HG03521 (cell line): ENCODE data around the gene INAFM1.
"Not testable (repeated sequence)": the region's sequence is repeated elsewhere in the genome, so short reads cannot be mapped to it uniquely, and the experiment has no call there.

ENCODE experiments used
- ATAC-seq: cut with Tn5 transposase; IDR thresholded peaks from one replicate; pipeline ENCODE4 v1.9.1; 2021; ENCODE audit warnings: mild to moderate bottlenecking, moderate library complexity; ENCODE audit not compliant: unreplicated experiment

Gene INAFM1

GRCh38 chr19:47267350-47267759 is 7.3 kb upstream of the INAFM1 start:
- no peak for ATAC-seq

GRCh38 chr19:47268028-47268427 is 6.7 kb upstream of the INAFM1 start:
- no peak for ATAC-seq

GRCh38 chr19:47269596-47269995 is 5.1 kb upstream of the INAFM1 start:
- ATAC-seq, result no peak

GRCh38 chr19:47270408-47270807 is 4.3 kb upstream of the INAFM1 start:
- ATAC-seq, result no peak

GRCh38 chr19:47271949-47272348 is 2.7 kb upstream of the INAFM1 start:
- ATAC-seq, result no peak

GRCh38 chr19:47272448-47273312 is 2.0 kb upstream of the INAFM1 start:
- ATAC-seq, result no peak

- peak; percentile 44 for ATAC-seq
These were observed 1.2 kb upstream of the INAFM1 start for GRCh38 chr19:47273313-47274070.

- no peak for ATAC-seq
These were observed 441 bp downstream of the INAFM1 start for GRCh38 chr19:47274891-47275761.

GRCh38 chr19:47275791-47276461 is 1.2 kb downstream of the INAFM1 start:
- no peak for ATAC-seq

GRCh38 chr19:47276513-47276912 is 1.8 kb downstream of the INAFM1 start:
- not testable (repeated sequence) for ATAC-seq

- no peak for ATAC-seq
These were observed 5.6 kb downstream of the INAFM1 start for GRCh38 chr19:47280183-47280797.

- ATAC-seq, result no peak
These were observed 8.8 kb downstream of the INAFM1 start for GRCh38 chr19:47283405-47284059.

GRCh38 chr19:47284324-47284899 is 9.7 kb downstream of the INAFM1 start:
- no peak for ATAC-seq

- ATAC-seq, result no peak
These were observed 21.4 kb downstream of the INAFM1 start for GRCh38 chr19:47296036-47296435.

GRCh38 chr19:47300867-47301266 is 26.2 kb downstream of the INAFM1 start:
- not testable (repeated sequence) for ATAC-seq

GRCh38 chr19:47302249-47302648 is 27.6 kb downstream of the INAFM1 start:
- ATAC-seq, result no peak

GRCh38 chr19:47303966-47304365 is 29.3 kb downstream of the INAFM1 start:
- no peak for ATAC-seq

- no peak for ATAC-seq
These were observed 30.6 kb downstream of the INAFM1 start for GRCh38 chr19:47305309-47305751.

GRCh38 chr19:47306303-47306702 is 31.6 kb downstream of the INAFM1 start:
- ATAC-seq, result no peak
